Mesothelial cell of epicardium (in vitro differentiated cells): ENCODE measurements around the gene NFASC. TPM values are rescaled to one million over a fixed set of nuclear protein-coding genes. Genes with fewer than 3 reads are reported as not detected.

Source experiments
- DNase-seq, 2 experiments: peaks; one replicate each; pipeline ENCODE4 v3.0.0; 2021; ENCODE audit warnings: low spot score in 2 of 2; ENCODE audit not compliant: unreplicated experiment in 2 of 2
- H3K27ac Mint-ChIP-seq: 2 replicates; pipeline ENCODE4 v1.8.0; 2021; ENCODE audit warnings: mixed read lengths
- H3K27me3 Mint-ChIP-seq: 2 replicates; pipeline ENCODE4 v1.8.0; 2021; ENCODE audit warnings: low read depth, mixed read lengths
- H3K36me3 Mint-ChIP-seq: 2 replicates; pipeline ENCODE4 v1.8.0; 2021; ENCODE audit warnings: mixed read lengths
- H3K4me1 Mint-ChIP-seq: 2 replicates; pipeline ENCODE4 v1.8.0; 2021; ENCODE audit warnings: mixed read lengths
- H3K4me3 Mint-ChIP-seq: 2 replicates; pipeline ENCODE4 v1.8.0; 2021; ENCODE audit warnings: mild to moderate bottlenecking, moderate library complexity, mixed read lengths
- H3K9me3 Mint-ChIP-seq: 2 replicates; pipeline ENCODE4 v1.8.0; 2021; ENCODE audit warnings: mixed read lengths
- total RNA-seq: library from RNA; stranded (reverse); gene quantifications from 3 replicates; pipeline ENCODE4 v1.2.1, GENCODE V29; 2021
- TF ChIP-seq, protein P1 (sequence below): fragments of 200-600 bp; sonication (generic); IDR thresholded peaks from one replicate; pipeline ENCODE4 v1.5.0; 2021; ENCODE audit warnings: antibody characterized with exemption; ENCODE audit not compliant: unreplicated experiment

Gene NFASC
- total RNA-seq, 1 donor from 2014 or later: 0.72 TPM

DNA sequence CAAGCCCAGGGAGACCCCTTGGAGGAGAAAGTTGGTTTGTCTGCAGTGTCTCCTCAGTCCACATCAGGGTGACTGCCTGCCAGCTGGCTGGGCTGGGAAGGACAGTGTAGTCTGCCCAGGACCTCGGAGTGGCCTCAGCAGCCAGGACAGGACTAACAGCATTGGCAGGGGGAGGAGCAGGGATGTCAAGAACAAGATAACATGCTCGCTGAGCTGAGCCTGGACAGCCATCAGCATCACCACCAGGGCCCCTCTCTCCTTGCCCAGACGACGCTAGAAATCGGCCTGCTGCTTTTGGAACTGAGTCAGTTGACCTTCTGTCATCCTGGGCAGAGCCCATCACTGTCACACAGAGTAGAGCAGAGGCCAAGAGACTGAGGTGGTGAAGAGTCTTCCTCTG lies 88.7 kb downstream of the NFASC start:
- H3K4me1 Mint-ChIP-seq: no peaks in the 10 kb centered on the region
- no peak overlapping the region for H3K27ac Mint-ChIP-seq
- H3K9me3 Mint-ChIP-seq: no peaks in the 10 kb centered on the region
- TF ChIP-seq, protein P1, sequence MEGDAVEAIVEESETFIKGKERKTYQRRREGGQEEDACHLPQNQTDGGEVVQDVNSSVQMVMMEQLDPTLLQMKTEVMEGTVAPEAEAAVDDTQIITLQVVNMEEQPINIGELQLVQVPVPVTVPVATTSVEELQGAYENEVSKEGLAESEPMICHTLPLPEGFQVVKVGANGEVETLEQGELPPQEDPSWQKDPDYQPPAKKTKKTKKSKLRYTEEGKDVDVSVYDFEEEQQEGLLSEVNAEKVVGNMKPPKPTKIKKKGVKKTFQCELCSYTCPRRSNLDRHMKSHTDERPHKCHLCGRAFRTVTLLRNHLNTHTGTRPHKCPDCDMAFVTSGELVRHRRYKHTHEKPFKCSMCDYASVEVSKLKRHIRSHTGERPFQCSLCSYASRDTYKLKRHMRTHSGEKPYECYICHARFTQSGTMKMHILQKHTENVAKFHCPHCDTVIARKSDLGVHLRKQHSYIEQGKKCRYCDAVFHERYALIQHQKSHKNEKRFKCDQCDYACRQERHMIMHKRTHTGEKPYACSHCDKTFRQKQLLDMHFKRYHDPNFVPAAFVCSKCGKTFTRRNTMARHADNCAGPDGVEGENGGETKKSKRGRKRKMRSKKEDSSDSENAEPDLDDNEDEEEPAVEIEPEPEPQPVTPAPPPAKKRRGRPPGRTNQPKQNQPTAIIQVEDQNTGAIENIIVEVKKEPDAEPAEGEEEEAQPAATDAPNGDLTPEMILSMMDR: no peak
- H3K27me3 Mint-ChIP-seq: peaks cover 91% of the 10 kb centered on the region
- DNase-seq: no peak
- H3K36me3 Mint-ChIP-seq: no peaks in the 10 kb centered on the region
- H3K4me3 Mint-ChIP-seq: no peak overlapping the region

DNA sequence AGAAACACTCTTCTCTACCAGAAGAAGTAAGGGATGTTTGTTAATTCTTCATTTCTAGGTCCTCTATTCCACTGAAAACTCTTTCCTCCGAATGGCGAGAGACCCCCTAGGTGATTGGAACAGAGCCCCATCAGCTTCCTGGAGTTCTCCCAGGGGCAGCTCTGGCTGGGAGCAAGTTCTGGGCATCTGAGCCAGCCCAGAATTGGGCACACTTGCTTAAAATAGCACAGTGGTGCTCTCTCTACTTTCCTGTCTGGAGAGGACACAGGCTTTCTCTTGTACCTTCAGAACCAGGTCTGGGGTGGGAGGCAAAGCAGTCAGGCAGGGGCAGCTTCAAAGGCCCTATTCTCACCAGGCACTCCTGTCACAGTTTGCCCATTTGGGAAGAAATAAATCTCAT lies 89.2 kb downstream of the NFASC start:
- Mint-ChIP-seq H3K4me3 (no peak overlapping the region), H3K36me3 (no peaks in the 10 kb centered on the region), H3K4me1 (no peaks in the 10 kb centered on the region), H3K27me3 (peaks cover 91% of the 10 kb centered on the region), H3K27ac (no peak overlapping the region), H3K9me3 (no peaks in the 10 kb centered on the region)
- TF ChIP-seq, protein P1: no peak
- DNase-seq: no peak

DNA sequence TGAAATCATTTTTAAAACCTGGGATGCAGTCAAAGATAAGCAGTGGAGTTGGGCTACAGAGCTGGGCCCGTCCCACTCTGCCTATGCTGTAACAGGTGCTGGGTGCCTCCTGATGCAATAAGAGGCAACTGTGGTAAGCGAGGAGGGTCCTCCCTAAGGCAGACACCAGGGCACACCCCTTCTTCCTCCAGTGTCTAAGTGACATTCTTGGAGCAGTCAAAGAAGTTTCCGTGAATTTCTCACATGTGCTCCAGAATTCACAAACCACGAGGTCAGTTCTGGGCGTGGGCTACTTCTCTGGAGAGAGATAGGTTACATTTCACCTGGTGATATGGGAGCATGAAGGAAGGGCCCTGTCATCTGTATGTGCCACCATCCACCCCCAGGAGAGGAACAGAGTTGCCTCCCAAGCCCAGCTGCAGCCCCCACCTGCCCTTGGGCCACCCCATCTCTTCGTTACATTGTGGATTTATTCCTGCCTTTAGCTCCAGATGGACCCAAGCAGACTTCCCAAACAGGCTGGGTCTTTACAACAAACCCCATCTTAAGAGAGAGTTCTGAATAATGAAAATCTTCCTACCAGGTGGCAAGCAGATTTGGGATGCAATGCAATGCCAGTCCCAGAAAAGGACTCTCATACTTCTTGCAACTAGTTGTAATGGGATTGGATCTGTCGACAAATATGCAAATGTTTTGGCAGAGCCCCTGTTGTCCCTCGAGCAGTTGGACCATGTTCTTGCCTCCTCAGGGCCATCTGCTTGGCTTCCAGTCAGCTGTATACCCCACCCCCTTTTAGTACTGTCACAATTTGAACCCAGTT lies 89.9 kb downstream of the NFASC start:
- Mint-ChIP-seq H3K27ac (no peak overlapping the region), H3K4me1 (no peaks in the 10 kb centered on the region)

DNA sequence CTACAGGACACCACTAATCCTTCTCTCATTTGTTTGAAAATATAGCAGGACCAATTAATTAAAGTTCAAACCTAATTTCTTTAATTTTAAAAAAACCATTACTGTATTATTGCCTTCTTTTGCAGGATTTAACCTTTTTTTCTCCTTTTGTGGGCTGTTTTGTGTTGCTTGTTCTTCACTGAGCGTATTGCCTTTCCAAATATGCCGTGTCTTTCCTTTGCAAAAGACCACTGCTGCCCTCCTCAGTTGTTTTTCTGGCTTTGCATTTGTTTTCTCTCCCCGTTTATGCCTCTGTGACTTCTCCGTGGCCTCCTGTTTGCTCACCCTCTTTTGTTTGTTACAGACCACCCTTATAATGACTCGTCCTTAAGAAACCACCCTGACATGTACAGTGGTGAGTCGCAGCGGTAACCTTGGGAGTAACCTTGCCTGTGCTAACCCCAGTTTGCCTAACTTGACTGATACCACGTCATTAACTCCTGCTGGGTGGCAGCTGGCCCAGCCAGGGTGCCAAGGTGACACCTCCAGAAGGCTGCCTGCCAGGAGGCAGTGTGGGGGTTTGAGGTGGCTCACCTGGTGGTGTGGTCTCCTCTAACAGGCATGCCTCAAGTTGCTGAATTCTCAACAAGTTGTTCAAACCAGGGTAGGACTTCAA lies 91.2 kb downstream of the NFASC start:
- Mint-ChIP-seq H3K36me3 (no peaks in the 10 kb centered on the region), H3K27ac (no peak overlapping the region), H3K9me3 (no peaks in the 10 kb centered on the region)

More for the DNA sequence above, 89.9 kb downstream of the NFASC start:
- H3K4me3 Mint-ChIP-seq: no peak overlapping the region
- TF ChIP-seq, protein P1: no peak
- no peaks in the 10 kb centered on the region for H3K9me3 Mint-ChIP-seq
- H3K27me3 Mint-ChIP-seq: peaks cover 91% of the 10 kb centered on the region
- DNase-seq: no peak
- no peaks in the 10 kb centered on the region for H3K36me3 Mint-ChIP-seq

DNA sequence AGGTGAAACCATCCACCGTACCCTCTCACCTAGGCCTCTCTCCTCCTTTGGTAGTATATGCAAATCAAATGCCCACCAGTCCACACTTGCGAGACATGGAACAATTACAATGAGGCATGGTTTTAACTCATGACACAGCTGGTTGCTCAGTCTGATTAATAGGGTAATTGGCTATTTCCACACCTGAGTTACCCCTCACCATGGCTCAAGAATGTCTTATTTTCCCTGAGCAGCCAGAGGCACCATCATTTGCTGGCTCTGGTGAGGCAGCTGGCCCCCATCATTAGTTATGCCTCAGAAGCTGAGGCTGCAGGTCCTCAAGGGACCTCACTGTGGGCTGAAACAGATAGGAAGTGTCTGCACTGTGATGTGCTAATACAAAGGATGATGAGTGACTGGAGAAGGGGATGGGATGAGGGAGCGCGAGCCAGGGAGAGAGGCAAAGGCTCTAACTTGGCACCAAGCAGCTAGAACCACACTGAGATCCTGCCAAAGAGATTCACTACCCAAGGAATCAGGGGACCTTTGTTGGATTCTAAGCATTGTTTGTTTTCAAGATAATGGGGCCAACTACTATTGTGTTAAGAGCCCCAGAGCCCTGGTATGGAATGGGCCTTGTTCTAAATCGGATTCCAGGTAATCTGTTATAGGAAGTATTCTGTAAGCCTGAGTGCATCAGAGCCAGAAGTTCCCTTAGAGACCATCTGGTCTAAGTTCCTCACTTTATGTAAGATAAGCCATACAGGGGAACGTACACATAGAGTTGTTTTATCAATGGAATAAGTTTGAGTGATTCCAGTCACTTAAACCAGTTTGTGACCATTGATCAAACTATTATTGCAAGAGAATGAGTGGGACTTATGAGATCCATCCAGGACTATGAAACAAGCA lies 92.3 kb downstream of the NFASC start:
- H3K36me3 Mint-ChIP-seq: no peaks in the 10 kb centered on the region
- H3K4me1 Mint-ChIP-seq: no peaks in the 10 kb centered on the region
- DNase-seq: no peak
- peaks cover 94% of the 10 kb centered on the region for H3K27me3 Mint-ChIP-seq
- TF ChIP-seq, protein P1: no peak
- H3K27ac Mint-ChIP-seq: no peak overlapping the region
- H3K9me3 Mint-ChIP-seq: no peaks in the 10 kb centered on the region
- no peak overlapping the region for H3K4me3 Mint-ChIP-seq

More for the DNA sequence above, 91.2 kb downstream of the NFASC start:
- Mint-ChIP-seq H3K27me3 (peaks cover 94% of the 10 kb centered on the region), H3K4me3 (no peak overlapping the region), H3K4me1 (no peaks in the 10 kb centered on the region)
- DNase-seq: no peak
- TF ChIP-seq, protein P1: no peak
